Measurements from ENCODE around the gene SEPTIN1. TPM values are rescaled to one million over a fixed set of nuclear protein-coding genes. Genes with fewer than 3 reads are reported as not detected.
A peak's percentile ranks its signal among the peaks of the same experiment; 100 is the strongest.

The SEPTIN1 gene
- total and polyA plus RNA-seq, 3 donors from 2014 or later, result 0.63 to 3.9 (median 2.4) TPM

- Histone ChIP-seq H3K36me3 (ENCODE audit: low read depth, missing control alignments) (no peaks in the 10 kb centered on the region), H3K4me1 (peaks cover 14% of the 10 kb centered on the region), H3K27ac (peak overlapping the region in 1 of 2 donors; percentile 98), H3K9me3 (no peaks in the 10 kb centered on the region), H3K27me3 (no peaks in the 10 kb centered on the region), H3K4me3 (no peak overlapping the region)
- intact Hi-C loops (cut with DNase I; ENCODE audit: low total_unique reads), result no loop called here
- DNase-seq, result no peak
- TF ChIP-seq POLR2A (IDR thresholded peaks at IDR 0.05) (no peak), CTCF (IDR thresholded peaks at IDR 0.05) (no peak)
- WGBS, 2 donors, result 83 to 88% methylated on average over 5 to 8 of the region's 8 CpGs
Measured at GRCh38 chr16:30376461-30376902, 5.9 kb downstream of the SEPTIN1 start.

- Histone ChIP-seq H3K4me3 (no peak overlapping the region), H3K27ac (no peak overlapping the region), H3K4me1 (peaks cover 18% of the 10 kb centered on the region), H3K9me3 (no peaks in the 10 kb centered on the region), H3K36me3 (ENCODE audit: low read depth, missing control alignments) (no peaks in the 10 kb centered on the region), H3K27me3 (no peaks in the 10 kb centered on the region)
- no peak for DNase-seq
- TF ChIP-seq POLR2A (IDR thresholded peaks at IDR 0.05), result no peak
- TF ChIP-seq CTCF (IDR thresholded peaks at IDR 0.05), result no peak
- WGBS, 2 donors, result 89 to 95% methylated on average over 6 to 8 of the region's 8 CpGs
- intact Hi-C loops (cut with DNase I; ENCODE audit: low total_unique reads), result no loop called here
Measured at GRCh38 chr16:30375864-30376263, 6.5 kb downstream of the SEPTIN1 start.

GRCh38 chr16:30374538-30374937, 7.8 kb downstream of the SEPTIN1 start, which contains the start of gene MYL11:
TSS of gene MYL11 (plus strand) at chr16:30374802. CDS start at chr16:30374858, 56 bp downstream.
- no peak within 1 kb of the TSS for H3K4me3 ChIP-seq
- H3K9me3 ChIP-seq, result no peaks in the 10 kb centered on the region
- TF ChIP-seq POLR2A (IDR thresholded peaks at IDR 0.05) (no peak), CTCF (IDR thresholded peaks at IDR 0.05) (no peak)
- intact Hi-C loops (cut with DNase I; ENCODE audit: low total_unique reads), result no loop called here
- no peaks in the 10 kb centered on the region for H3K27me3 ChIP-seq
- no peak within 1 kb of the TSS for H3K27ac ChIP-seq
- 88 to 93% methylated on average over 5 to 6 of the region's 6 CpGs for WGBS, 2 donors
- no peak for DNase-seq
- H3K36me3 ChIP-seq (ENCODE audit: low read depth, missing control alignments), result no peaks in the 10 kb centered on the region
- peaks cover 18% of the 10 kb centered on the region for H3K4me1 ChIP-seq

GRCh38 chr16:30372725-30373124, 9.6 kb downstream of the SEPTIN1 start:
- no peak for DNase-seq
- H3K4me3 ChIP-seq, result no peak overlapping the region
- H3K9me3 ChIP-seq, result no peaks in the 10 kb centered on the region
- WGBS, 2 donors, result 91 to 93% methylated on average over 5 of the region's 5 CpGs
- no peaks in the 10 kb centered on the region for H3K27me3 ChIP-seq
- H3K4me1 ChIP-seq, result peaks cover 22% of the 10 kb centered on the region
- H3K36me3 ChIP-seq (ENCODE audit: low read depth, missing control alignments), result no peaks in the 10 kb centered on the region
- H3K27ac ChIP-seq, result no peak overlapping the region
- TF ChIP-seq POLR2A (IDR thresholded peaks at IDR 0.05), result no peak
- TF ChIP-seq CTCF (IDR thresholded peaks at IDR 0.05), result no peak
- intact Hi-C loops (cut with DNase I; ENCODE audit: low total_unique reads), result no loop called here

- Histone ChIP-seq H3K4me3 (no peak overlapping the region), H3K4me1 (peaks cover 22% of the 10 kb centered on the region), H3K27ac (no peak overlapping the region), H3K9me3 (no peaks in the 10 kb centered on the region), H3K27me3 (no peaks in the 10 kb centered on the region), H3K36me3 (ENCODE audit: low read depth, missing control alignments) (no peaks in the 10 kb centered on the region)
- intact Hi-C loops (cut with DNase I; ENCODE audit: low total_unique reads), result no loop called here
- 41 to 57% methylated on average over 6 of the region's 6 CpGs for WGBS, 2 donors
- TF ChIP-seq POLR2A (IDR thresholded peaks at IDR 0.05) (no peak), CTCF (IDR thresholded peaks at IDR 0.05) (no peak)
- DNase-seq, result no peak
Measured at GRCh38 chr16:30372038-30372712, 10.2 kb downstream of the SEPTIN1 start.
